Activated CD4-positive, alpha-beta T cell treated with anti-CD3 and anti-CD28 coated beads, Interleukin-2, amount 50 U/mL, for 24 hours (primary cell): ENCODE measurements around the gene WWC2.

ENCODE experiments used
- DNase-seq, 2 donors: peaks; one replicate each; pipeline ENCODE4 v3.0.0-alpha.2; 2020; ENCODE audit warnings: low read depth in 1 of 2, low spot score in 1 of 2

WWC2 gene

GRCh38 chr4:183350317-183351071 lies 251.4 kb downstream of the WWC2 start:
- no peak for DNase-seq

DNA sequence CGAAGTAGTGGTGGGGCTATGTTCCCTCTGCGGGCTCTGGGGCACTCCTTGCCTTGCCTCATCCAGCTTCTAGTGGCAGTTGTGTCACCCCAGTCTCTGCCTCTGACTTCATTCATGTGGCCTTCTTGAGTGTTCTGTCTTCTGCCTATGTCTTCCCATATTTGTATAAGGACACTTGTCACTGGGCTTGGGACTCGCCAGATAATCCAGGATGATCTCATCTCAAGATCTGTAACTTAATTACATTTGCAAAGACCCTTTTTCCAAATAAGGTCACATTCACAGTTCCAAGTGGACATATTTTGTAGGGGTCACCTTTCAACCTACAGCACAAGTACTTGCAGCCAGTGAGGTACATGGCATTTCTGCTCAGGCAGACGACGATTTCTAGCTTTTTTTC lies 253.5 kb downstream of the WWC2 start:
- DNase-seq: no peak

DNA sequence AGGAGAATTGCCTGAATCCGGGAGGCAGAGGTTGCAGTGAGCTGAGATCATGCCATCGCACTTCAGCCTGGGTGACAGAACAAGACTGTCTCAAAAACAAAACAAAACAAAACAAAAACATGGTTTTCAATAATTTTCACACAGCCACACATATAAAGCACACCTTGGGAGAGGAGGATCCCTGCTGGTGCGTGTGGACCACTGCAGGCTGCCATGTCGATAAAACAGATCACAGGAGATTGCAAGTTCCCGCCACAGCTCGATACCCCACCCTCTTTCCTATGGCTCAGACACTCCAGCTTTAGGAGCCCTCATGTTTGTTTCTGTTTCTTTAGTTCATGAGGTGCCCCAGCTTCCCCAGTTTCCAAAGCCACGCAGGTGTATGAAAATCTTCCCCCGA lies 254.5 kb downstream of the WWC2 start:
- no peak for DNase-seq

DNA sequence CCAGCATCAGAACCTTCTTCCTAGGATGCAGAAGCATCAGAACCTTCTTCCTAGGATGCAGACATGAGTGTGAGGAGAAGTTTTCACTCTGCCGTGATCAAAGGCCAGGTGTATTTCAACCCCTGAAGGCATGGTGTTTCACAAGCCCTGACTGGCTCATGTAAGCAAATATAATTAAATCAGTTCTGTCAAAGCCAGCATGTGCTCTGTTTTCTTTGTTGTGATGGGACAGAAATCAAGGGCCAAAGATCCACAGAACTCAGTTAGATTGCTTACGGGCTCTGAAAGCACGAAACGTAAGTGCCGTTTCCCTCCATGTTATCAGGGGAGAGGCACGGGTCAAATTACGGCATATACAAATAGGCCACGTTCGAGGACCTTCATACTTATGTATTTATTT lies 255.2 kb downstream of the WWC2 start:
- no peak for DNase-seq

DNA sequence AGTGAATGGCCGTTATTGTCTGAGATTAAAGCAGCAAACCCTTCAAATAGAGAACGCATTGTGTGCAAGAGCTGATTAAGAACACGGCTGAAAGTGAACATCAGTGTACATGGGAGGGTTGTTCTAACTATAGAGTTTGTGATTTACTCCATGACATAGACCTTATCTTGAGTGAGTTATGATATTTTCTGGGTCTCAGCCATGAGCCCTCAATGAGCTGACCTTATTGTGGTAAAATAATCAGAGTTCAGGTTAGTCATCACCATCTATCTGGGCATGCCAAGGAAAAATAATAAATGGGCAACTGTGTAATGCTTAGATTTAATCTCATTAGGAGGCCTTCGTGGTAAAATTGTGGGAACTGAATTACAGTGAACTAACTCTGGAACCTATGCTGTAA lies 256.3 kb downstream of the WWC2 start:
- DNase-seq: no peak

DNA sequence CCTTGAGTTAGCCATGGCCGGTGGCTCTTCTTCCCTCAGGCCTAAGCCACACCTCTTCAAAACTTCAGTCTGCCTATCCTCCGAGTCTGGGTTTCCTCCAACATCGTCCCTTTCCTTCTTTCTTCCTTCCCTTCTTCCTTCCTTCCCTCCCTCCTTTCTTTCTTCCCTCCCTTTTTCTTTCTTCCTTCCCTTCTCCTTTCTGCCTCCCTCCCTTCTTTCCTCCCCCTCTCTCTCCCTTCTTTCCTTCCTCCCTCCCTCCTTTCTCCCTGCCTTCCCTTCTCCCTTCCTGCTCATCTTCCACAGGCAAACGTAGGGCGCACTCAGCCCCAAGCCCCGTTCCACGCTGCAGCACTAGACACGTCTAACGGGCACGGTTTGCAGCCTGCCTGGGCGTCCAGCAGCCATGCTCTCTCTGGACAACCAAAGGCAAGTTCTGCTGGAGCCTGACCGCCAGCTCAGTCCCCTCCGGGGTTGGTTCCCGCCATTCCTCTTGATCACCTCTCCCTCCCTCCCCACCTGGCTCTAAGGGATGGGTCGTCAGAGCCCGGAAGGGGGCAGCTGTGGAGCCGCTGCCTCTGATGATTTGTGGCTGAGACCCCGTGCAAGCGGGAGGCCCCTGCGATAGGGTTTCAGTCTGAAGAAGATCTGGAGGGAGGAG lies 257.2 kb downstream of the WWC2 start:
- no peak for DNase-seq

- no peak for DNase-seq
Observed at GRCh38 chr4:183356931-183357675, 258.0 kb downstream of the WWC2 start.

- no peak for DNase-seq
Observed at GRCh38 chr4:183358215-183358755, 259.2 kb downstream of the WWC2 start.

- no peak for DNase-seq
Observed at GRCh38 chr4:183360161-183360919, 261.3 kb downstream of the WWC2 start.

- DNase-seq: no peak
Observed at GRCh38 chr4:183362036-183362435, 263.0 kb downstream of the WWC2 start.

DNA sequence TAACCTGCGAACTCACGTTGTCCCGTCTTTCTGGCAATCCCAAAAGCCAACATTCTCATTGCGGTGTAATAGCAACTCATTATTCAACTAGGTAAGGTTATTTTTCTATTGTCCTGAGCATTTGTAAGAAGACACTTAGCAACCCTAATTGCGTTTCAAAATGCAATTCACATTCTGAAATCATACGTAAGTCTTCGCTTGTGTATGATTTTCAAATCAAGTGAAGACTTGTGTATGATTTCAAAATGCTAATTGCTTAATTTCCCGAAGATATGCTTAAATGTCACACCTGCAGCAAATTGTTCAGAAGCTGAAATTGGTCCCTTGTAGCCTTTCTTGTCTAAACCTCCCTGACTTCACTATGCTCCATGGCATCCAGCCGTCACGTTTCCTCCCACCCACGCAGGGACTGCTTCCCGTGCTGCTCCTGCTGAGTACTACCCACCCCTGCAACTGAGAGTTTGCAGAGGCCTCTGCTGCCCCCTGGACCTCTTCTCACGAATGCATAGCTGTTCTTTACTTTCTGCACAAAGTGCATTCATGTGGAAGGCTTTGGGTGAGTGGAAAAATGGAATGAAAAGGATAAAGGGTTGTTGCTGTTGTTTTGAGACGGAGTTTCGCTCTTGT lies 264.0 kb downstream of the WWC2 start:
- DNase-seq: no peak

- no peak for DNase-seq
Observed at GRCh38 chr4:183364025-183364424, 265.0 kb downstream of the WWC2 start.

DNA sequence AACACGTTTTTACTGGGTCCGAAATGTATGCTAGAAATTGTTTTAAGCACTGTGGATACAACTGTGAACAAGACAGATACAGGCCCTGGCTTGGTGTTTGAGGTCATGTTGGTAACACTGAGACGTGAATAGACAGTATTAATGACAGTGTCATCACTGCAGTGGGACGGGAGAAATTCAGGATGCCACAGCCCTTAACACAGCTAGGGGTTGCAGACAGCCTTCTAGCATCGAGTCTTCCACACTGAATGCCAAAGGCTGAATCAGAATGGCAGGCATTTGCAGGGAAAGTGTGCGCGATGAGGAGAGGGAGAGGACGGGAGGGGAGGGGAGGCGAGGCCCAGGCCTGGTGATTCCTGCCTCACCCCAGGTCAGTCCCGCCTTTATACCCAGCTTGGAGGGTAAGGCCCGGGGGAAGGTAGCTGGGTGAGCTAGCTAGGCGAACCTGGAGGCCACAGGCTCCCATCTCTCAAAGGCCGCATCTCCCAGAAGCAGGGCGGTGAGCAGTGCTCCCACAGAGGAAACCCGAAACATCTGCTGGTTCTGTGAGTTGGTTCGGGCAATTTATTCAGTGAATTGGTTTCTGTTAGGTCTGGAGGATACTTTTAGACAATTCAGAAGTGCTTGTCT lies 267.3 kb downstream of the WWC2 start:
- no peak for DNase-seq

DNA sequence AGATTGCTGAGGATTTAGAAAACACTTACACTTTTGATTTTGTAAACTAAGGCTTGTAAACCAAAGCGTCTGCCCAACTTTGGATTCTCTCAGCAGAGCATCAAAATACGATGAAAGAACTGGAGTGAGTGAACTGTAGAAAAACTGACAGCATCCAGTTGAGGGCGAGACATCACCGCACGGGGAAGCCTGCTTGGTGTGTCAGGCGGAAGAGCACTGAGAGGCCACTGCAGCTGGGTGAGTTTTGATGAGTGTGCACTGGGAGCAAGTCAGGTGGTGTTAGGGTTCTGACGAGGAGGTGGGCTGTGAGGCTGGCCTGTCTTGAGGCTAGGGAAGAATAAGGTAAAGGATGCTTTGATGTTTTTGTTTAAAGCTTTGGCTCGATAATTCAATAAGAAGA lies 270.0 kb downstream of the WWC2 start:
- no peak for DNase-seq
